GM19452 (cell line): Measurements from ENCODE around the gene CCDC142.

Experiments used
- ATAC-seq: cut with Tn5 transposase; IDR thresholded peaks from one replicate; pipeline ENCODE4 v1.9.1; 2021; ENCODE audit not compliant: unreplicated experiment

Gene CCDC142

GRCh38 chr2:74514368-74515270 lies 31.8 kb upstream of the CCDC142 start, which contains the start of gene TLX2:
TSS of gene TLX2 (plus strand) at chr2:74514450. CDS start at chr2:74514807, 357 bp downstream.
- ATAC-seq, result no peak

- no peak for ATAC-seq
These were observed 31.0 kb upstream of the CCDC142 start for GRCh38 chr2:74513605-74514367.

- no peak for ATAC-seq
These were observed 30.2 kb upstream of the CCDC142 start for GRCh38 chr2:74512744-74513604.

GRCh38 chr2:74511104-74511989 lies 28.5 kb upstream of the CCDC142 start:
- no peak for ATAC-seq

- ATAC-seq, result no peak
These were observed 27.5 kb upstream of the CCDC142 start for GRCh38 chr2:74510272-74510671.

GRCh38 chr2:74507926-74508520 lies 25.2 kb upstream of the CCDC142 start:
- ATAC-seq, result no peak

- ATAC-seq, result peak; percentile 86
These were observed 24.5 kb upstream of the CCDC142 start, which contains the start of gene PCGF1 for GRCh38 chr2:74507145-74507925. TSS of gene PCGF1 (minus strand) at chr2:74507695. CDS start at chr2:74507668, 27 bp downstream.

- ATAC-seq, result no peak
These were observed 22.8 kb upstream of the CCDC142 start for GRCh38 chr2:74505448-74506246.

- no peak for ATAC-seq
These were observed 21.8 kb upstream of the CCDC142 start for GRCh38 chr2:74504591-74504990.

GRCh38 chr2:74503506-74504475 lies 21.0 kb upstream of the CCDC142 start:
- no peak for ATAC-seq

- peak; percentile 50 for ATAC-seq
These were observed 20.1 kb upstream of the CCDC142 start for GRCh38 chr2:74502720-74503505.

GRCh38 chr2:74502147-74502719 lies 19.4 kb upstream of the CCDC142 start:
- ATAC-seq, result no peak

- no peak for ATAC-seq
These were observed 18.7 kb upstream of the CCDC142 start for GRCh38 chr2:74501335-74502071.

GRCh38 chr2:74500578-74500946 lies 17.8 kb upstream of the CCDC142 start:
- no peak for ATAC-seq
